Mesothelial cell of epicardium (in vitro differentiated cells): ENCODE data around the gene MAEA. TPM values are rescaled to one million over a fixed set of nuclear protein-coding genes. Genes with fewer than 3 reads are reported as not detected.

Experiments
- DNase-seq, 2 experiments: peaks; one replicate each; pipeline ENCODE4 v3.0.0; 2021; ENCODE audit warnings: low spot score in 2 of 2; ENCODE audit not compliant: unreplicated experiment in 2 of 2
- H3K27ac Mint-ChIP-seq: 2 replicates; pipeline ENCODE4 v1.8.0; 2021; ENCODE audit warnings: mixed read lengths
- H3K27me3 Mint-ChIP-seq: 2 replicates; pipeline ENCODE4 v1.8.0; 2021; ENCODE audit warnings: low read depth, mixed read lengths
- H3K36me3 Mint-ChIP-seq: 2 replicates; pipeline ENCODE4 v1.8.0; 2021; ENCODE audit warnings: mixed read lengths
- H3K4me1 Mint-ChIP-seq: 2 replicates; pipeline ENCODE4 v1.8.0; 2021; ENCODE audit warnings: mixed read lengths
- H3K4me3 Mint-ChIP-seq: 2 replicates; pipeline ENCODE4 v1.8.0; 2021; ENCODE audit warnings: mild to moderate bottlenecking, moderate library complexity, mixed read lengths
- H3K9me3 Mint-ChIP-seq: 2 replicates; pipeline ENCODE4 v1.8.0; 2021; ENCODE audit warnings: mixed read lengths
- CTCF ChIP-seq: fragments of 200-600 bp; sonication (generic); IDR thresholded peaks from one replicate; pipeline ENCODE4 v1.5.0; 2021; ENCODE audit warnings: antibody characterized with exemption; ENCODE audit not compliant: unreplicated experiment
- total RNA-seq: library from RNA; stranded (reverse); gene quantifications from 3 replicates; pipeline ENCODE4 v1.2.1, GENCODE V29; 2021

Gene MAEA
- total RNA-seq, 1 donor from 2014 or later, result 73.4 TPM

DNA sequence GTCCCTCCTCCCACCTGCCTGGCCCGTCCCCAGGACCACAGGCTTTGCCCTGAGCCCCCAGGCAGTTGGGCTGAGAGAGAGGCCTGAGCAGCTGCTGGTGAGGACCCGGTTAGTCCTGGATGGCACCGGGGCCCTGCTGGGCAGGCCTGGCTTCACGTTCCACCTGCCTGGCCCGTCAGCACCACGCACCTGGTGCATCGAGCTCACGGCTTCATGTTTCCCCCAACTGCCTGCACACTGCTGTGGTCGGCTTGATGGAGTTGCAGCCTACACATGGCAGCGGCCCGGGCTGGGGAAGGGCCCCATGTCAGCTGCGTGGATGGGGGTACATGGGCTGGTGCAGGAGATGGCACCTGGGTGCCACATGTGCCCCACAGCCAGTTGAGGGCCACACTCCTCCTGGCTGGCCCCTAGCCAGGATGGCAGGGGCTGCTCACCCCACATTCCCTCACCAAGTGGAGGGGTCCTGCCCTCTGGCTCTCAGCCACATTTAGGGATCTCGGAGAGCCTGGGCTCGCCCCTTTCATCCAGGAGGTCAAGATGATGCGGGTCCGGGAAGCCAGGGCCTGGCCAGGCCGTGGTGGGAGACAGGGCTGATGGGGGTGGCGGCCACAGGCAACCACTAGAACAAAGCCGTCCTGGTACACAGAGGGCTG is 88.0 kb downstream of the MAEA start:
- DNase-seq, result peak in 1 of 2 experiments; percentile 17
- TF ChIP-seq CTCF, result no peak
- Mint-ChIP-seq H3K9me3 (no peaks in the 10 kb centered on the region), H3K4me1 (no peaks in the 10 kb centered on the region), H3K4me3 (no peak overlapping the region), H3K27ac (no peak overlapping the region), H3K36me3 (peaks cover 12% of the 10 kb centered on the region), H3K27me3 (no peaks in the 10 kb centered on the region)

GRCh38 chr4:1378559-1379231 is 89.0 kb downstream of the MAEA start:
- Mint-ChIP-seq H3K4me3 (no peak overlapping the region), H3K4me1 (no peaks in the 10 kb centered on the region), H3K27me3 (no peaks in the 10 kb centered on the region), H3K9me3 (no peaks in the 10 kb centered on the region), H3K27ac (no peak overlapping the region), H3K36me3 (peaks cover 3% of the 10 kb centered on the region)
- no peak for DNase-seq
- TF ChIP-seq CTCF, result no peak

GRCh38 chr4:1379351-1379781 is 89.7 kb downstream of the MAEA start:
- TF ChIP-seq CTCF, result no peak
- no peaks in the 10 kb centered on the region for H3K27me3 Mint-ChIP-seq
- no peaks in the 10 kb centered on the region for H3K4me1 Mint-ChIP-seq
- H3K36me3 Mint-ChIP-seq, result no peaks in the 10 kb centered on the region
- H3K27ac Mint-ChIP-seq, result no peak overlapping the region
- peak in 1 of 2 experiments; percentile 15 for DNase-seq
- no peaks in the 10 kb centered on the region for H3K9me3 Mint-ChIP-seq
- no peak overlapping the region for H3K4me3 Mint-ChIP-seq

GRCh38 chr4:1379801-1380331 is 90.2 kb downstream of the MAEA start:
- H3K27me3 Mint-ChIP-seq, result no peaks in the 10 kb centered on the region
- no peak for DNase-seq
- no peak overlapping the region for H3K27ac Mint-ChIP-seq
- no peaks in the 10 kb centered on the region for H3K9me3 Mint-ChIP-seq
- H3K36me3 Mint-ChIP-seq, result no peaks in the 10 kb centered on the region
- no peak for TF ChIP-seq CTCF
- H3K4me3 Mint-ChIP-seq, result no peak overlapping the region
- H3K4me1 Mint-ChIP-seq, result no peaks in the 10 kb centered on the region

- no peak for TF ChIP-seq CTCF
- Mint-ChIP-seq H3K4me1 (no peaks in the 10 kb centered on the region), H3K27me3 (no peaks in the 10 kb centered on the region), H3K4me3 (no peak overlapping the region), H3K27ac (no peak overlapping the region), H3K9me3 (no peaks in the 10 kb centered on the region), H3K36me3 (no peaks in the 10 kb centered on the region)
- peak in 1 of 2 experiments; percentile 15 for DNase-seq
Measured at GRCh38 chr4:1380368-1381151, 90.9 kb downstream of the MAEA start.
